Lung microvascular endothelial cell (primary cell): ENCODE data around the gene MAPKAPK3. TPM values are rescaled to one million over a fixed set of nuclear protein-coding genes. Genes with fewer than 3 reads are reported as not detected.

Experiments
- DNase-seq, 2 donors: peaks; one replicate each; pipeline versions ENCODE4 v3.0.0 to v3.0.0-alpha.2; 2010; ENCODE audit warnings: low read depth in 2 of 2
- total RNA-seq: library from RNA; depleted of rRNA; stranded (reverse); fragments of >200 nt; gene quantifications from 2 replicates; pipeline ENCODE4 v1.2.1, GENCODE V29; 2014

Gene MAPKAPK3
- total RNA-seq, 1 donor from 2014 or later: 2.6 TPM

GRCh38 chr3:50608278-50608677 lies 8.7 kb upstream of the MAPKAPK3 start:
- DNase-seq: no peak

- no peak for DNase-seq
These were observed 7.7 kb upstream of the MAPKAPK3 start for GRCh38 chr3:50609071-50609762.

DNA sequence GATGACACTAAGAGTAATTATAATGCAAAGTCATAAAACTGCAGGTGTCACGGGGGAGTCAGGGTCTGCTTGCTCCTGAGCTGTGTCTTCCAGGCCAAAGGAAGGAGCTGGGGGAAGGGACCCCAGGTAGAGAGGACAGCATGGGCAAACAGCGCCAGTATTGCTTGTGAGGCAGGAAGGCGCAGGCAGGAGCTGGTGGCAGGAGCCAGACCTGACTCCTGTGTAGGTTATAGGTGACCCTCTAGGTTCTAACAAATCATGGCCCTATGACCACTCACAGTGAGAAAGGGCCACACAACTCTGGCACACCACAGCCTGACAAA lies 7.2 kb upstream of the MAPKAPK3 start:
- DNase-seq: no peak

GRCh38 chr3:50610181-50610971 lies 6.6 kb upstream of the MAPKAPK3 start:
- DNase-seq: no peak

- DNase-seq: no peak
These were observed 5.9 kb upstream of the MAPKAPK3 start for GRCh38 chr3:50610992-50611463.

DNA sequence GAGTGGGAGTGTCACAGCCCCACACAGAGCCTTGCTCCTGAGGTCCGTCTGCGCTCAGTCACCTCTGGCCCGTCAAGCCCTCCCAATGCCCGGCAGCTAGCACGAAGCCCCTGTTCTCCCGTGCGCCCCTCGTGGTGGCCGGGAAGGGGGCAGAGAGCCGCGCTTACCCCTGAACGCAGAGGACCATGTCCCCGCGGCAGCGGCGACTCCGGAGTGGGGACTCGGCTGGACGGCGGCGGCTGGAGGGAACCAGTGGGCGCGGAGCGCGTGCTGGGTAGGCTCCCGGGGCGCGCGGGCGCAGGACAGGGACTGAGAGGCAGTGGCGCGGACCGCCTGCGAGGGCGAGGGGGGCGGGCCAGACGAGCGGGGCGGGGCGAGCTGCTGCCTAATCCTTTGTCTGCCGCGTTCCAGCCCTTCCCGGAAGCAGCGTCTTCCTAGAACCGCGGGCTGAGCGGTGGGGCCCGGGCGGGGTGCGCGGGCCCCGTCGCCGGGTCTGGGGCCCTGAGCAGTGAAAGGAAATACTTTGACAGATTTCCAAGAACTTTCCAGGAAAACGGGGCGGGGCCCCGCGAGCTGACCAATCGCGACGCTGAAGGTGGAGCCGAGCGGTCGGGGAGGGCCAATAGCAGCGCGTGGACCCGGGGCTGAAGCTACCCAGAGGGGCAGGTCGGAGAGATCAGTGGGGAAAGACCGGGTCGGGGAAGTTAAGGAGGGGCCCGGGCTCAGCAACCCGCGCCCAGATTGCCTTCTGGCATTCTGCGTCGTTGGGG lies 5.3 kb upstream of the MAPKAPK3 start, which contains the start of gene CISH:
Gene CISH, minus strand, starts transcription at position 311 of the 770 bp plus-strand sequence. Its CDS starts 124 bp downstream, at position 187.
- peak; percentile 84 to 92 for DNase-seq

GRCh38 chr3:50612234-50612882 lies 4.6 kb upstream of the MAPKAPK3 start:
- no peak for DNase-seq

- DNase-seq: no peak
These were observed 3.7 kb upstream of the MAPKAPK3 start for GRCh38 chr3:50612970-50613846.

- no peak for DNase-seq
These were observed 1.8 kb upstream of the MAPKAPK3 start for GRCh38 chr3:50615190-50615589.

DNA sequence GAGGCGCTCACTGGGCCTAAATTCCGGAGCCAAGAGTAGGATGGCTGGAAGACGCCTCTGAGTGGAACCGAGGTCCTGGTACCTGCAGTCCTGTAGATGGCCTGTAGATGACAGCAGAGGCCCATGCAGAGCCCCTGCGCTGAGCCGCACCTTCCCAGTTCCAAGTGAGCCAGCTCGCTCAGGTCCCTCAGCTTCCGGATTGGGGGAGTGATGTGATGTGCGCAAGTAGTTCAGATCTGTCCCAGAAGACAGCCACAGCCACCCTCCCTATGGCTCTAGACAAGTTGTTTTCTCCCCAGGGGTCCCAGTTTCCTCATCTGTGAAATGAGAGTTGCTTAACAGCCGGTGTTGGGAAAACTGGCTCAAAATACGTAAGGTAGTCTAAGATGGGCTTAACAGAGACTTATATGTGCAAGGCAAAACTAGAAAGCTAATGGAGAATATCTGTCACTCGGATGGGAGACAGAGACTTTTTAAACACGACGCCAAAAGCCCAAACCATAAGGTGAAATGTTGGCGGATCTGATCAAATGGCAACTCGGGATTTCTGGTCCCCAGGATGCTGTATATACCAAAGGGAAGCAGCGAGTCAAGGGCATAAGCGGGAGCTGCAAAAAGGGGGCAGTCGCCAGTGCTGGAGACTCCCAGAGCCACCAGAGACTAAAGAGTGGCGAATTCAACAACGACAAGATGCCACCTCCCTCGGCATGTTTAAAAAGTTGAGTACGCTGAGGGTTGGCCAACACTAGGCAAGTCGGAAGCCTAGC lies 765 bp upstream of the MAPKAPK3 start:
- DNase-seq: peak; percentile 82 to 83

DNA sequence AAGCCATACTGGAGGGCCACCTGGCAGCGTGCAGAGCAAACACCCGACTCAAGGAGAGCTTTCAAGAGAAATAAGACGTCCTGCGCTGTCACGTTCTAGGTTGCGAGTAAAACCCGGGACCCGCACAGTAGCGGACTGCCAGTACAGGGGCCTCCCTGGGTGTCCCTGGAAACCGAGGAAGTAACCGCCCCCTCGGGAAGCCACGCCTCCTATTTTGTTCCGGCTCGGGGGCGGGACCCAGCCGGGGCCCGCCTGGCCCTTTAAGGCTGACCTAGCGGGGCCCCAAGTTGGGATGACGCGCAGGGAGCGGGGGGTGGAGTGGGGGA lies 218 bp upstream of the MAPKAPK3 start:
- peak; percentile 71 to 82 for DNase-seq

DNA sequence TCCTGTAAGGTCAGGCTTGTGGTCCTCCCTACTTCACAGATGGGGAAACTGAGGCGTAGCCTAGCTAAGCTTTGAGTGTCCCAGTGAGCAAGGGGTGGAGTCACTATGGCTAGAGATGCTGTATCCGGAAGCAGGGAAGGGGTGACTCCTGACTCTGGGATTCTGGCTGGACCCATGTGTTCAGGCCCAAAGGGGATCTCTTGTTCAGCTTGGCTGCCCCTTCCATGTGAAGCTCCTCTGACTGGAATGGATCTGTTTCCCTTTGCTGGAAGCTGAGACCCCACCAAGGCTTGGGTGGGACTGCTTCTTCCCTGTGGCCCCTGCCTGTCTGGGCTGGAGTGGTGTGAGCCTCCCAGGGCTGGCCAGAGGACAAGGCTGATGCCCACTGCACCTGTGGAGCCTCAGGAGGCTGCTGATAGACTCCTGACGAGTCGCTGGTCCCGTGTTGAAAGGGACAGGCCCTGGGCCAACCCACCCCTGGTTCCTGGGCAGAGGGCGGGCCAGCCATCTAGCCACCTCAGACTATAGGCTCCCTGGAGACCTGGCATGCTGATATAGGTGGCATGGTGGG lies 1.0 kb downstream of the MAPKAPK3 start:
- DNase-seq: no peak

DNA sequence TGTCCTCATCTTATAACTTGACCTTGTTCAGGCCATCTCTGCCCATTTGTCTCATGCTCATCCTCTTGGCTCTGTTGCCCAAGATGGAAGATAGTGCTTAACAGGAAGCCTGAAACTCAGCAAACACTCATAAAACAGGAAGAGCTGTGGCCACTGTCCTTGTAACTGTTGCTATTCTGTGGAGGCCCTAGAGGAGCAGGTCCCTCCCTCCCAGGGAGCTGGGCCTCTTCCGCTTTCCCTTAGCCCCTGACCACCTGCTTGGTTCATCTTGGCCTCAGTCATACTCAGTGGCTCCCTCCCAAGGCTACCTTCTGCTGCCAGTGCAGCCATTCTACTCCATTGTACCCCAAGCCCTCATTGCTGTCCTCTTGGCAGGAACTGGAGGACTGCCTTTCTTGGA lies 3.5 kb downstream of the MAPKAPK3 start:
- DNase-seq: no peak

- no peak for DNase-seq
These were observed 3.9 kb downstream of the MAPKAPK3 start for GRCh38 chr3:50620820-50621219.

DNA sequence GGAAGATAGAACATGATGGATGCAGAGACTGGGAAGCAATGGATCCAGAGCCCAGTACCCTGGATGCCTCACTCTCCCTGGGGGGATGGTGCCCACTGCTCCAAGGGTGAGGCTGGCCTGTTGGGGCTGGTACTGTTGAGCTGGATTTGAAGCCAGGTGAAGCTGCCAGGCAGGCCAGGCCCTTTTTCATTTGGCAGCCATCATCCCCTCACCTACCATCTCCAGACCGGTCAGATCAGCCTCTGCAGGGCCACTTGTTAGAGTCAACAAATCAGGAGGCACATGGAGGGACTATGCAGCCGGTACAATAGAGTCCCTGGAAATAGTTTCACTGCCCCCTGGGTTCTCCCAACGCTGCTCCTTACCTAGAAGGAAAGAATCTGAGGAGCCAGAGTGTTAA lies 5.9 kb downstream of the MAPKAPK3 start:
- no peak for DNase-seq

- DNase-seq: peak; percentile 33 to 43
These were observed 7.0 kb downstream of the MAPKAPK3 start for GRCh38 chr3:50623840-50624474.

GRCh38 chr3:50624634-50625033 lies 7.7 kb downstream of the MAPKAPK3 start:
- no peak for DNase-seq

DNA sequence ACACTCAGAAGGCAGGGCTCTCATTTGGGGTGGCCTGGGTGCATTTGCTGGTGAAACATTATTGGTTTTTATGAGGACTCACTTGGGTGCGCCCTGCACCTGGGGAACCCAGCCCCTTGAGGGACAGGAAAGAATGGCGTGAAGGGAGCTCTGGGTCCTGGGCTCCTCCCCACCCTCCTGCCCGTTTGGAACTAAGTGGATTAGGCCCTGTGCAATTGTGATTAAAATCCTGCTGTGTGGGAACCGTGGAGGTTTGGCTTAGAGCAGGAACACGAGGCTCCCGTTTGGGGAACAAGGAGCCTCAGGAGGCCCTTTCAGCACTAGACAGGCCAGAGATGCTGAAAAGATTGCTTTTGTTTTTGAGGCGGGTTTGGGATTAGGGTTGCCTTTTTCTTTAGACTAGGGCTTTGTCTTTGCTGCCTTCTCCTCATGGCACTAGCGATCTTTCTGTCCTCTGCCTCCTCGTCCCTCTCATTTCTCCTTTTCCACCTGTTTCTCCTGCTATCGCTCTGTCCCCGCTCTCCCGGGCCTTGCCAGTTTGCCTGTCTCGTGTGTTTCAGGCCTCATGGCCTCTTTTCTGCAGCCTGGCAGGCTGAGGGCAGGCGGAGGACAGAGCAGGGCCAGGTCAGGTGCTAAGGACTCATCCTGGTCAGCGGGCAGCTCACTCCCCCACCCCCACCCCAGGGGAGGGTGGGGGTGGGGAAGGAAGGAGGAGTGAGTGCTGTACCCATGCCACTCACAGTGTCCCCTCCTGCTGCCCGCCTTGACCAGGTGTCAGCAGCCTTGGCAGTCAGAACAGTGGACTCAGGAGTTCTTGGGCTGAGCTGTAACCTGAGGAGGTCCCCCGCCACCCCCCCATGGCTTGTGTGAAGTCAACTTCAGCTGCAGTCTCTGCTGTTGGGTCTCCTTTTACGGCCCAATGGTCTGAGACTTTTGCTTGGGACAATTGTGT lies 8.6 kb downstream of the MAPKAPK3 start:
- DNase-seq: no peak
